A549 (cell line): ENCODE measurements around the gene SLC6A6.

ENCODE experiments used
- CEBPB ChIP-seq, 2 experiments: fragments of >200 bp in 1 of 2; sonication (Bioruptor Twin) in 1 of 2; formaldehyde crosslinking in 1 of 2; IDR thresholded peaks; 2 replicates each; pipeline ENCODE4 v1.6.1; 2012 to 2016
- CTCF ChIP-seq: fragments of >200 bp; sonication (Bioruptor Twin); formaldehyde crosslinking; IDR thresholded peaks from 3 replicates; pipeline ENCODE4 v1.5.1; 2016
- EP300 ChIP-seq, 2 experiments: fragments of >200 bp; sonication (Bioruptor Twin); formaldehyde crosslinking; IDR thresholded peaks; 2 replicates in 1 of 2; 3 replicates in 1 of 2; pipeline ENCODE4 v1.6.1; 2016 to 2017
- ESRRA ChIP-seq: fragments of 150-350 bp; IDR thresholded peaks from 2 replicates; pipeline ENCODE4 v1.6.1; 2014; ENCODE audit warnings: mild to moderate bottlenecking, low read length, borderline replicate concordance
- KDM1A ChIP-seq: fragments of 200-600 bp; sonication (generic); IDR thresholded peaks from 2 replicates; pipeline ENCODE4 v1.6.1; 2016; ENCODE audit warnings: low read depth, mild to moderate bottlenecking
- MAX ChIP-seq: IDR thresholded peaks from 2 replicates; pipeline ENCODE4 v1.6.1; 2012
- MAZ ChIP-seq: fragments of 150-350 bp; IDR thresholded peaks from 2 replicates; pipeline ENCODE4 v1.6.1; 2014; ENCODE audit warnings: antibody characterized with exemption, low read depth, low read length, borderline replicate concordance
- MYC ChIP-seq: IDR thresholded peaks from 2 replicates; pipeline ENCODE4 v1.6.1; 2012; ENCODE audit warnings: mild to moderate bottlenecking, inconsistent platforms, low read length, improper control_type of control experiment, borderline replicate concordance
- POLR2A ChIP-seq: IDR thresholded peaks from 2 replicates; pipeline ENCODE4 v1.6.1; 2012; ENCODE audit warnings: mild to moderate bottlenecking, low read length

GRCh38 chr3:14411166-14411526 lies 8.7 kb downstream of the SLC6A6 start:
- TF ChIP-seq POLR2A (no peak), CEBPB (IDR thresholded peaks at IDR 0.05) (no peak), MAX (no peak), CTCF (no peak), KDM1A (no peak), EP300 (IDR thresholded peaks at IDR 0.05) (no peak), MYC (no peak), MAZ (no peak), ESRRA (no peak)
